HG02678 (cell line): ENCODE measurements around the gene HOXA13.

ENCODE experiments used
- ATAC-seq: cut with Tn5 transposase; IDR thresholded peaks from one replicate; pipeline ENCODE4 v1.9.1; 2021; ENCODE audit warnings: mild to moderate bottlenecking, moderate library complexity; ENCODE audit not compliant: unreplicated experiment

Gene HOXA13

DNA sequence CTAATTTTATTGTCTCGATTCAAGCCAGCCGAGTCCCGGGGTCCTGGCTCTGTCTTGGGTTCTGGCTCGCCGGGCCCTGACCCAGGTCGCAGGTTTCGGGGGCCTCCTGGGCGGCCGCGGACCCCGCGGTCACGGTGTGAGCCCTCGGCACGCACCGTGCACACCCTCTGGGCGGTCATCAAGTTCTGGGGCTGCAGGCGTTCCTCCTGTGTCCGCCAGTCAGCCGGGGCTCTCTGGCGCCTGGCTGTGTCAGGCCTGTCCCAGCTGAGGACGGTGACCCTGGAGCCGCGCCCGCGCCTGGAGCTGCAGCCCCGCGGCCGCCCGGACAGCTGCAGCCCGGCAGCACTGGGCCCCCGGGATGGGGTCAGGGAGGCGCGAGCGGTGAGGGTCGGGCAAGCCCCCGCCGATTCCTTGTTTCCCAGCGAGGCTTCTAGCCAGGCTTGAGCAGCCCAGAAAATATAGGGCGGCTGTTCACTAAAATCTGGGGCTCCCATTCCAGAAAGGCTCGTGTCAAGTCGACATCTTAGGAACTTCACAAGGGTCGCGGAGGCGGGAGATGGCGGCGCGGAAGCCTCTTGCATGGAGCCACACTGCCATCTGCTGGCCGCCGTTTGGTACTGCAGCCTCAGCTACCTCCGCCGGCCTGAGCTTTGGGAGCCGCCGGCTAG is 39.2 kb downstream of the HOXA13 start:
- ATAC-seq = peak; percentile 66

- ATAC-seq = no peak
Measured at GRCh38 chr7:27160145-27160545, 39.7 kb downstream of the HOXA13 start.

DNA sequence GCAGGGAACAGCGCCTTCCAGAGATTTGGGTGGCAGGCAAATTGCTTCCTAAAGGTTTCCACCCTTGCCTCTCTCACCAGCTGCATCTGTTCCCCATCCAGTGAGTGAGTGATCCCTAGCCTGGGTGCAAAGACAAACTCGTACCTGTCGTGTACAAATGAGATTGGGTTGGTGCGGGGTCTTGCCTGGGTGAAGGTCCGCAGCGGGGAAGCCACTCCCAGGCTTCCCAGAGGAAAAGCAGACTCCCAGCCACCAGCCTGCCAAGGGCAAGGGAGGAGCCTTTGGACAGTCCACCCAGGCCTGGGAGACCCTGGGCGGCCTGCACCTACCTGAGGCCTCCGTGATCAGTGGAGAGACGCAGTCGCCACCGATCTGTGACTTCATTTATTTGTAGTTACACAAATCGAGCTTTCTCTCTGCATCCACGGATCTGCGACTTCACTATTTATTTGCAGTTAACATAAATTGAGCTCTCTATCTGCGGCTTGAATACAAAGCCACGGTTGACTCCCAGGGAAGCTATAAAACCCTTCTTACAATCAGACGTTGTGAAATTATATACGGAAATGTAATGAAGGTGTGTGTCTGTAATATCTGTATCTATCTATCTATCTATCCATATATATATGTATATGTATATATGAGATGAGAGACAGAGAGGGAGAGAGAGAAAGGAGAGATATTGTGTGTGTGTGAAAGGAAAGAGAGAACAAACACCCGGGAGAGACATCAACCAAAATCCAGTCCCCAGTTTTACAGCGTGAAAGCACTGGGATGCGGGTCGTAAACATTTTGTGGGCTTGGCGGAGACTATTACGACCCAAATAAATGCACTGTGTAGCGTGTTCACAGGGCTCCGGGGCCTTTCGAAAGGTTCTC is 40.4 kb downstream of the HOXA13 start:
- ATAC-seq = no peak

DNA sequence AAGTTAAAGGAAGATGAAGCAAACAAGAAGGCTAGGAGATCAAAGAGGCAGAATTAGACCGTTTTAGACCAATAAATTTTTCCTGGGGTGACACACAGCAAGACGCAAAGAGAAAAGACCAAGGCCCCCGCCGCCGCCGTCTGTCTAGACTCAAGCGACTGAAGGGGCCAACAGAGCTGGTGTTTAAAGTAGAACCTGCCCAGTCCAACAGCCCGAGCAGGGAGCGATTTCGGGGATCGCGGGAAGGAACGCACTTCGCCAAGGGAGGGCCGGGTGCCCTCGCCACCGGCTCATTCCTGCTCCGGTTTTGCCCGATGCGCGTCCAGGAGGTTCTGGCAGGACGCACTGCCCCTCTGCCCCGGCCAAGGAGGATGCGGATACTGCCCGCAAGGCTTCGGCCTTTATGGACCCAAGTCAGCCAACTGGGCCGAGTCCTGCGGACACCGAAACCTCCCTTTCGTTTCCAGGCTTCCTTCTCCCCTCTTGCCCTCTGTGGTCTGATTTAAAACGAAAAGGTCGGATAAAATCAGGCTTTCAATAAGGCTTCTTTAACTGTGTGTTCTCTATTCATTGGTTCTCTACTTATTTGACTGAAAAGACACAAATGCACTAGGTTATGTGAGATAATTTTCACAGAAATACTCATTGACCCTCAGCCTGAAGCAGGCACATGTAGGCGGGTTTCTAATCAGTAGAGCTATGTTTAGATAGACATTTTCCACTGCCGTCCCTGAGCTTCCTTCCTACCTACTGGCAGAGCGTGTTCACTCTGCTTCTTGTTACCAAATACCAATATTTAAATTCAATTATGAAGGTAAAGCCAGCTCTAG is 41.2 kb downstream of the HOXA13 start:
- no peak for ATAC-seq

GRCh38 chr7:27157702-27158431 is 42.0 kb downstream of the HOXA13 start:
- ATAC-seq = no peak

DNA sequence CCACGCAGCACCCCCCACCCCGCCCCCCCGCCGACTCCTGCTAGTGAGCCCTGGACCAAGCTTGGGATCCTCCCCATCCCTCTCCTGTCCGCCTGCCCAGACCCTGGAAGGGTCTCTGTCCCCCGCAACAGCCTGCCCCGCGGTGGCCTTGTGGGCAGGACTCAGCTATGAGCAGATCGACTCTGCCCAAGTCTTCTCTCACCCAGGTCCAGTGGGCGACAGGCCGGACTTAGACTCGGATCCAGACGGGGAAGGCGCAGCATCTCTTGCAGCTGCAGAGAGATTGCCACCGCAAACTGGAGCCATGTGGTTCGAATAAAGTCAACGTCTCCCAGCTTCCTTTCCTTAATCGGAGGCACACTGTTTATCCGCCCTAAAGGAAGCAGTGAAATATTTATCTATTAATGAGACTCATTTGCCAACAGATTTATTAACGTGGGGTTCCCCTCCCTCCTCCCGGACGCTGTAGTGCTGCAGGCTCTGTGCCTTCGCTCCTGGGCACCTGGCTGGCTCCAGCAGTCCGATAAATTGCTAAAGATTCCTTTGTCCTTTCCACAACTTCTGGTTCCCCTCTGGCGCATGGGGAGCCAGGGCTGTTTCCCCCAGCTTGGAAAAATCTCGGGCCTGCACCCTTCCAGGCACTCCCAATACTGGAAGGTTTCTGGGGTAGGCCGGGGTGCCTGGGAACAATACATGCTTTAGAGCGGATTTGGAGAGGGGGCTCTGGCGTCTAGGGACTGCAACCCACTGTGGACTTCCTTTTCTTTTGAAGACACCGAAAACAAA is 42.8 kb downstream of the HOXA13 start:
- ATAC-seq = no peak

- ATAC-seq = no peak
Measured at GRCh38 chr7:27156508-27156898, 43.4 kb downstream of the HOXA13 start, which contains the start of gene HOXA7. HOXA7 (minus strand) TSS chr7:27156675; CDS start chr7:27156545, 130 bp downstream.

GRCh38 chr7:27155816-27156507 is 43.9 kb downstream of the HOXA13 start:
- ATAC-seq = no peak

GRCh38 chr7:27154901-27155815 is 44.7 kb downstream of the HOXA13 start:
- no peak for ATAC-seq

- ATAC-seq = no peak
Measured at GRCh38 chr7:27154369-27154768, 45.5 kb downstream of the HOXA13 start.

DNA sequence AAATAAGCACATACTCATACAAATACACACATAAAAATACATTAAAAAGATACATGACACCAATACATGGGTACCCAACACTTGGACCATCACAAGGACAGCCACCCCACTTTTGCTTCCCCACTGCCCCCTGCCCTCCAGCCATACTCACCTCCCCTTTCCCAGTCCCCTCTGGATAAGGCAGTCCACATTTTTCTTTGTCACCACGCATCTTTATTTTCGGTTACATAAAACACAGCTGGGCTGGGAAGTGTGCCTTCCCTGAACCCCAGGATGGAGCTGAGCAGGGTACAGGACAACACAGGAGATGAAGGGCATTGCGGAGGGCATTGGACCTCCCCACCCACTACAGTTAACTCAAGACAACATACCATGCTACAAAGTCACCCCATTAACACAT is 46.4 kb downstream of the HOXA13 start:
- no peak for ATAC-seq

DNA sequence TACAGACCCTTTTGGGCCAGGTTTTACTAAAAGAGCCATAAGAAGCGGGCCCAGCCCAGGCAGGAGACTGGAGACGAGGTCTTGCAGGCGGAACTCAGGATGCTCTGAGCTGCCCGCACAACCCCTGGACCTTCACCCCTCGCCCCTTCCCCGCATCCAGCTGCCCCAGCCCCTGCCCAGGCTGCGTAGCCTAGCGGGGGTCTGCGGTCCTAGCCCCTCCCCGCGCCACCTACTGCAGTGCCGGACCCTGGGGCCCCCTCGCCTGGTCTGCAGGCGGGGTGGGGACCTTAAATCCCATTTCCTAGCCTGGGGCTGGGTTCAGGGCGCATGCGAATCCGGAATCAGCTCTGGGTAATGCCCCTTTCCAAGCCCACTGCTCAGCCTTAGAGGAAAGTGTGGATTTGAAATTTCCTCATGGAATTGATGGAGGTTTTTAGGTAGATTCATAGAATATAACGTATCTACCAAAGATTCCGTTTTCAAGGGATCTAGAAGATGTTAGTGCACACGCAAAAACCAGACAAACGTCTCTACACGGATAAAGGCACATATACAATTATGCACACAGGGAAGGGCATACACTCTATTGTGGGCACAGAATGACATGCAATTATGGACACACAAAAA is 47.0 kb downstream of the HOXA13 start:
- ATAC-seq = no peak

- no peak for ATAC-seq
Measured at GRCh38 chr7:27151931-27152815, 47.7 kb downstream of the HOXA13 start, which contains the start of gene HOXA3. HOXA3 (minus strand) TSS chr7:27152583; CDS start chr7:27110640, 41,943 bp downstream.

GRCh38 chr7:27151341-27151930 is 48.5 kb downstream of the HOXA13 start:
- ATAC-seq = no peak

DNA sequence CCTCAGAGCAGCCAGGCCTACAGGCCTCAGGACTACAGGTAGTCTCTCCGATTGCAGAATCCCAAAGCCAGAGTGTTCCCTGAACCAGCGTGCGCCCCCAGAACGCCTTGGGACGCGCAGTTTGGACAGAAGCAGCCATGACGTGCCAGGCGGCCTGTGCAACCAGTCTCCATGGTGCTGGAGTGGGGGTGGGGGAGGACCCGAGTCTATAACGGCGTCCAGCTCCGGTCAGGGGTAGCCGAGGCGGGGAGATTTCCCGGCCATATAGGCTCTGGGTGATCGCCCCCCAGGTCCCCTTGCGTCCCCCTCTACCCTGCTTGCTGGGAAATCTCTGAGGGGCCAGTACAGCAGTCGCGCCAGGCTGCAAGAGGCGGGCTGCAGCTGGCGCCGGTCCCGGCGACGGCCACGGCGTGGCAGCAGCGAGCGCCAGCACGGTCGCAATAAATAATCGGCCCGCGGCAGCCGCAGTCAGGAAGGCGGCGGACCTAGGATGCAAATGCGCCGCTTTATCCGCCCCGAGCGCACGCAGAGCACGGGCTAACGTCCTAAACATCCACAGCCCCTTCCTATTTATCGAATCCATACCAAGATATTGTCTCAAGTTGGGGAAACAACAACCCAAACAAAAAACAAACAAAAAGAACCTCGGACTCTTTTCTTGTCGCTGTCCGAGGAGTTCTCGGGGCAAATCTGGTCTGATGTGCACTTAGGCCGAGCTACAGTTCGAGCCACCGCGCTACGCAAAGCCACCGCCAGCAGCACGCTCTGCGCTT is 49.1 kb downstream of the HOXA13 start:
- peak; percentile 86 for ATAC-seq
